GM12892 (cell line): Measurements from ENCODE around the gene IMMP1L.

ENCODE experiments used
- DNase-seq: peaks from one replicate; pipeline ENCODE4 v3.0.0; 2011; ENCODE audit not compliant: insufficient read length
- FAIRE-seq: peaks from 2 replicates; lab custom pipeline; 2011; peaks lifted over from hg19 to GRCh38; lab: Jason Lieb, UNC
- POLR2A ChIP-seq: IDR thresholded peaks from 2 replicates; pipeline ENCODE4 v1.6.1; 2011; ENCODE audit warnings: low read depth, low read length, control low read depth
- POLR2AphosphoS5 ChIP-seq: IDR thresholded peaks from 2 replicates; pipeline ENCODE4 v1.6.1; 2011; ENCODE audit warnings: low read depth, low read length, control low read depth
- TAF1 ChIP-seq: IDR thresholded peaks from 2 replicates; pipeline ENCODE4 v1.6.1; 2011; ENCODE audit warnings: low read depth, mild to moderate bottlenecking, control low read depth, low read length, borderline replicate concordance

IMMP1L gene

GRCh38 chr11:31464436-31464835 is 45.0 kb downstream of the IMMP1L start:
- no peak for FAIRE-seq
- DNase-seq: no peak
- TF ChIP-seq TAF1: no peak
- TF ChIP-seq POLR2AphosphoS5: no peak
- TF ChIP-seq POLR2A: no peak

- TF ChIP-seq POLR2A (no peak), TAF1 (no peak), POLR2AphosphoS5 (no peak)
- FAIRE-seq (no peak), DNase-seq (no peak)
Observed at GRCh38 chr11:31455177-31455576, 54.2 kb downstream of the IMMP1L start.

GRCh38 chr11:31450841-31451240 is 58.6 kb downstream of the IMMP1L start:
- DNase-seq: no peak
- TF ChIP-seq POLR2AphosphoS5 (no peak), TAF1 (no peak), POLR2A (no peak)
- peak; percentile 21 for FAIRE-seq

GRCh38 chr11:31449040-31449439 is 60.4 kb downstream of the IMMP1L start:
- FAIRE-seq: peak; percentile 27
- TF ChIP-seq POLR2AphosphoS5 (no peak), POLR2A (no peak), TAF1 (no peak)
- DNase-seq: no peak

- TF ChIP-seq POLR2AphosphoS5 (no peak), POLR2A (no peak), TAF1 (no peak)
- no peak for FAIRE-seq
- no peak for DNase-seq
Observed at GRCh38 chr11:31445621-31446020, 63.8 kb downstream of the IMMP1L start.

- DNase-seq: no peak
- FAIRE-seq: no peak
- no peak for TF ChIP-seq POLR2AphosphoS5
Observed at GRCh38 chr11:31443802-31444201, 65.6 kb downstream of the IMMP1L start.

GRCh38 chr11:31442086-31442485 is 67.3 kb downstream of the IMMP1L start:
- FAIRE-seq (peak; percentile 5), DNase-seq (no peak)
- TF ChIP-seq POLR2AphosphoS5 (no peak), TAF1 (no peak), POLR2A (no peak)

GRCh38 chr11:31441296-31441695 is 68.1 kb downstream of the IMMP1L start:
- no peak for TF ChIP-seq POLR2AphosphoS5
- no peak for TF ChIP-seq TAF1
- TF ChIP-seq POLR2A: no peak
- FAIRE-seq (peak; percentile 76), DNase-seq (no peak)

- FAIRE-seq: no peak
- DNase-seq: no peak
- TF ChIP-seq POLR2A (no peak), TAF1 (no peak), POLR2AphosphoS5 (no peak)
Observed at GRCh38 chr11:31437742-31438435, 71.5 kb downstream of the IMMP1L start.

- DNase-seq (no peak), FAIRE-seq (no peak)
- TF ChIP-seq POLR2A (no peak), TAF1 (no peak), POLR2AphosphoS5 (no peak)
Observed at GRCh38 chr11:31433851-31434250, 75.6 kb downstream of the IMMP1L start.

- DNase-seq: no peak
- FAIRE-seq: no peak
- TF ChIP-seq POLR2AphosphoS5: no peak
- no peak for TF ChIP-seq TAF1
- TF ChIP-seq POLR2A: no peak
Observed at GRCh38 chr11:31424652-31425051, 84.8 kb downstream of the IMMP1L start.

- no peak for DNase-seq
- no peak for FAIRE-seq
- TF ChIP-seq TAF1 (no peak), POLR2AphosphoS5 (no peak), POLR2A (no peak)
Observed at GRCh38 chr11:31422703-31423102, 86.7 kb downstream of the IMMP1L start.

- TF ChIP-seq TAF1 (no peak), POLR2AphosphoS5 (no peak), POLR2A (no peak)
- DNase-seq (no peak), FAIRE-seq (no peak)
Observed at GRCh38 chr11:31421820-31422219, 87.6 kb downstream of the IMMP1L start.
